Adrenal gland (tissue), 5 donors: ENCODE results near the gene ADAM10.

ENCODE experiments used
- CTCF ChIP-seq, 6 experiments: fragments of 450-650 bp in 4 of 6; fragments of 200-600 bp in 2 of 6; sonication (generic) in 1 of 6; IDR thresholded peaks; 1 replicate in 5 of 6; 2 replicates in 1 of 6; pipeline versions ENCODE4 v1.5.1 to v1.8.0; 2016 to 2021; ENCODE audit warnings: antibody characterized with exemption in 6 of 6, mild to moderate bottlenecking in 2 of 6, moderate library complexity in 1 of 6
- POLR2A ChIP-seq, 2 donors: fragments of 450-650 bp; IDR thresholded peaks; one replicate each; pipeline ENCODE4 v1.6.1; 2017; ENCODE audit warnings: antibody characterized with exemption in 2 of 2, mild to moderate bottlenecking in 2 of 2, moderate library complexity in 1 of 2
- donor health status: DM: no; HTN: no; CAD: no.

GRCh38 chr15:58598829-58599210, 150.7 kb downstream of the ADAM10 start:
- TF ChIP-seq CTCF (IDR thresholded peaks at IDR 0.05) (no peak), POLR2A (IDR thresholded peaks at IDR 0.05) (no peak)
